Neural cell (in vitro differentiated cells): ENCODE results near the gene TOP1. TPM values are rescaled to one million over a fixed set of nuclear protein-coding genes. Genes with fewer than 3 reads are reported as not detected.

Experiments used
- H2AFZ ChIP-seq: fragments of 200-600, 300-800 bp; sonication (generic), shearing (Covaris generic); 2 replicates; pipeline ENCODE4 v1.6.0; 2014; ENCODE audit warnings: low read depth, mild to moderate bottlenecking, antibody characterized with exemption, low read length, moderate library complexity
- H3F3A ChIP-seq: fragments of 200-600 bp; shearing (Covaris generic); 2 replicates; pipeline ENCODE4 v1.6.1; 2016; ENCODE audit warnings: mild to moderate bottlenecking, moderate library complexity, mixed read lengths, antibody characterized with exemption, low read length; ENCODE audit not compliant: insufficient read depth, poor library complexity, severe bottlenecking
- H3K27ac ChIP-seq: fragments of 200-600, 300-800 bp; sonication (generic), shearing (Covaris generic); 2 replicates; pipeline ENCODE4 v1.5.1; 2014; ENCODE audit warnings: mild to moderate bottlenecking, low read length, moderate library complexity
- H3K27me3 ChIP-seq: fragments of 300-800, 200-600 bp; sonication (generic), shearing (Covaris generic); 2 replicates; pipeline ENCODE4 v1.6.0; 2014; ENCODE audit warnings: mild to moderate bottlenecking, low read depth, low read length, moderate library complexity; ENCODE audit not compliant: insufficient read depth
- H3K36me3 ChIP-seq: fragments of 300-800, 200-600 bp; sonication (generic), shearing (Covaris generic); 2 replicates; pipeline ENCODE4 v1.5.1; 2014; ENCODE audit warnings: mild to moderate bottlenecking, antibody characterized with exemption, low read length, moderate library complexity; ENCODE audit not compliant: insufficient read depth
- H3K4me2 ChIP-seq: fragments of 300-800, 200-600 bp; sonication (generic), shearing (Covaris generic); 2 replicates; pipeline ENCODE4 v1.6.0; 2014; ENCODE audit warnings: mild to moderate bottlenecking, low read length
- H3K4me3 ChIP-seq: fragments of 300-800, 200-600 bp; sonication (generic), shearing (Covaris generic); 2 replicates; pipeline ENCODE4 v1.5.1; 2014; ENCODE audit warnings: mild to moderate bottlenecking, low read length, moderate library complexity
- H3K79me2 ChIP-seq: fragments of 200-600 bp; shearing (Covaris generic); replicated peaks from 2 replicates; pipeline ENCODE4 v1.6.0; 2014; ENCODE audit warnings: mild to moderate bottlenecking, low read length, moderate library complexity; ENCODE audit not compliant: insufficient read depth
- H3K9ac ChIP-seq: fragments of 300-800, 200-600 bp; sonication (generic), shearing (Covaris generic); 2 replicates; pipeline ENCODE4 v1.6.1; 2016; ENCODE audit warnings: mild to moderate bottlenecking, low read length, mixed read lengths
- H3K9me2 ChIP-seq: fragments of 200-600 bp; shearing (Covaris generic); 2 replicates; pipeline ENCODE4 v1.6.1; 2016; ENCODE audit warnings: mild to moderate bottlenecking, low read length, mixed read lengths; ENCODE audit not compliant: insufficient read depth
- H3K9me3 ChIP-seq: fragments of 200-600, 300-800 bp; sonication (generic), shearing (Covaris generic); 2 replicates; pipeline ENCODE4 v1.6.1; 2016; ENCODE audit warnings: mild to moderate bottlenecking, mixed run types, low read length, moderate library complexity, mixed read lengths
- H4K20me1 ChIP-seq: fragments of 200-600 bp; shearing (Covaris generic); 2 replicates; pipeline ENCODE4 v1.6.1; 2016; ENCODE audit warnings: mild to moderate bottlenecking, mixed run types; ENCODE audit not compliant: insufficient read depth
- CTCF ChIP-seq: fragments of 450-650 bp; IDR thresholded peaks from 2 replicates; pipeline ENCODE4 v1.5.1; 2014; ENCODE audit warnings: antibody characterized with exemption, mild to moderate bottlenecking, moderate library complexity; ENCODE audit not compliant: poor library complexity, severe bottlenecking
- EP300 ChIP-seq: fragments of 450-650 bp; conservative IDR thresholded peaks from 2 replicates; pipeline ENCODE4 v1.6.1; 2014; ENCODE audit warnings: antibody characterized with exemption, mild to moderate bottlenecking, moderate library complexity; ENCODE audit not compliant: poor library complexity, severe bottlenecking
- EZH2 ChIP-seq: fragments of 200-600, 300-800 bp; shearing (Covaris generic), sonication (generic); IDR thresholded peaks from 2 replicates; pipeline ENCODE4 v1.6.1; 2014; ENCODE audit warnings: antibody characterized with exemption, low read length, borderline replicate concordance, mild to moderate bottlenecking; ENCODE audit not compliant: insufficient read depth, poor library complexity, severe bottlenecking
- MXI1 ChIP-seq: fragments of 450-650 bp; conservative IDR thresholded peaks from 2 replicates; pipeline ENCODE4 v1.6.1; 2014; ENCODE audit warnings: antibody characterized with exemption, mild to moderate bottlenecking; ENCODE audit not compliant: poor library complexity, severe bottlenecking
- POLR2AphosphoS5 ChIP-seq: IDR thresholded peaks from 2 replicates; pipeline ENCODE4 v1.6.1; 2012
- RAD21 ChIP-seq: fragments of 450-650 bp; conservative IDR thresholded peaks from 2 replicates; pipeline ENCODE4 v1.6.1; 2014; ENCODE audit warnings: antibody characterized with exemption, mild to moderate bottlenecking, moderate library complexity
- REST ChIP-seq: IDR thresholded peaks from 2 replicates; pipeline ENCODE4 v1.6.1; 2012; ENCODE audit warnings: borderline replicate concordance
- SMC3 ChIP-seq: fragments of 450-650 bp; conservative IDR thresholded peaks from 2 replicates; pipeline ENCODE4 v1.6.1; 2014; ENCODE audit warnings: antibody characterized with exemption, mild to moderate bottlenecking, moderate library complexity; ENCODE audit not compliant: poor library complexity
- TAF1 ChIP-seq: IDR thresholded peaks from 2 replicates; pipeline ENCODE4 v1.6.1; 2012; ENCODE audit warnings: low read depth
- polyA plus RNA-seq: library from polyadenylated mRNA; depleted of rRNA; stranded (reverse); fragments of >200 nt; gene quantifications from 2 replicates; pipeline ENCODE4 v1.2.3, GENCODE V29; 2014

The TOP1 gene
- polyA plus RNA-seq, 1 donor from 2014 or later = 33.2 TPM

- no peaks in the 10 kb centered on the region for H3K27me3 ChIP-seq
- no peaks in the 10 kb centered on the region for H3F3A ChIP-seq
- no peak overlapping the region for H3K4me3 ChIP-seq
- H2AFZ ChIP-seq = no peak overlapping the region
- no peaks in the 10 kb centered on the region for H3K9me2 ChIP-seq
- TF ChIP-seq RAD21 (no peak), SMC3 (no peak), REST (no peak), CTCF (no peak)
- H3K9ac ChIP-seq = no peak overlapping the region
- no peaks in the 10 kb centered on the region for H4K20me1 ChIP-seq
- peaks cover 21% of the 10 kb centered on the region for H3K36me3 ChIP-seq
- H3K9me3 ChIP-seq = no peaks in the 10 kb centered on the region
- no peak overlapping the region for H3K27ac ChIP-seq
- H3K4me2 ChIP-seq = no peak overlapping the region
- peaks cover 7% of the 10 kb centered on the region for H3K79me2 ChIP-seq
Measured at GRCh38 chr20:41081276-41081814, 52.7 kb downstream of the TOP1 start.

GRCh38 chr20:41082306-41082705 lies 53.7 kb downstream of the TOP1 start:
- Histone ChIP-seq H3F3A (no peaks in the 10 kb centered on the region), H3K4me2 (no peak overlapping the region), H3K9me3 (no peaks in the 10 kb centered on the region), H3K79me2 (no peaks in the 10 kb centered on the region), H3K27me3 (no peaks in the 10 kb centered on the region), H3K27ac (no peak overlapping the region), H2AFZ (no peak overlapping the region), H3K9me2 (no peaks in the 10 kb centered on the region), H3K9ac (no peak overlapping the region), H4K20me1 (no peaks in the 10 kb centered on the region), H3K36me3 (peaks cover 27% of the 10 kb centered on the region), H3K4me3 (no peak overlapping the region)
- TF ChIP-seq POLR2AphosphoS5 = no peak
- TF ChIP-seq CTCF = no peak
- no peak for TF ChIP-seq EZH2
- TF ChIP-seq MXI1 = no peak
- no peak for TF ChIP-seq SMC3
- no peak for TF ChIP-seq REST
- TF ChIP-seq TAF1 = no peak
- TF ChIP-seq EP300 = no peak
